C4-2B (cell line): Measurements from ENCODE around the gene DCST2.
"Not testable (repeated sequence)": the region's sequence is repeated elsewhere in the genome, so short reads cannot be mapped to it uniquely, and the experiment has no call there.

Experiments used
- H3K27ac ChIP-seq: fragments of 450-650 bp; 2 replicates; pipeline ENCODE4 v1.5.1; 2017
- ZFX ChIP-seq: fragments of 450-650 bp; IDR thresholded peaks from 2 replicates; pipeline ENCODE4 v1.6.1; 2017
- TF ChIP-seq, protein P1 (sequence below): fragments of 450-650 bp; conservative IDR thresholded peaks from 2 replicates; pipeline ENCODE4 v1.5.1; 2017; ENCODE audit warnings: mild to moderate bottlenecking

Gene DCST2

GRCh38 chr1:154982897-154983648 lies 50.5 kb downstream of the DCST2 start, which contains the start of gene FLAD1:
Gene FLAD1 (plus strand): TSS chr1:154983344. CDS start chr1:154983695, 351 bp downstream.
- no peak for TF ChIP-seq ZFX
- TF ChIP-seq, protein P1, sequence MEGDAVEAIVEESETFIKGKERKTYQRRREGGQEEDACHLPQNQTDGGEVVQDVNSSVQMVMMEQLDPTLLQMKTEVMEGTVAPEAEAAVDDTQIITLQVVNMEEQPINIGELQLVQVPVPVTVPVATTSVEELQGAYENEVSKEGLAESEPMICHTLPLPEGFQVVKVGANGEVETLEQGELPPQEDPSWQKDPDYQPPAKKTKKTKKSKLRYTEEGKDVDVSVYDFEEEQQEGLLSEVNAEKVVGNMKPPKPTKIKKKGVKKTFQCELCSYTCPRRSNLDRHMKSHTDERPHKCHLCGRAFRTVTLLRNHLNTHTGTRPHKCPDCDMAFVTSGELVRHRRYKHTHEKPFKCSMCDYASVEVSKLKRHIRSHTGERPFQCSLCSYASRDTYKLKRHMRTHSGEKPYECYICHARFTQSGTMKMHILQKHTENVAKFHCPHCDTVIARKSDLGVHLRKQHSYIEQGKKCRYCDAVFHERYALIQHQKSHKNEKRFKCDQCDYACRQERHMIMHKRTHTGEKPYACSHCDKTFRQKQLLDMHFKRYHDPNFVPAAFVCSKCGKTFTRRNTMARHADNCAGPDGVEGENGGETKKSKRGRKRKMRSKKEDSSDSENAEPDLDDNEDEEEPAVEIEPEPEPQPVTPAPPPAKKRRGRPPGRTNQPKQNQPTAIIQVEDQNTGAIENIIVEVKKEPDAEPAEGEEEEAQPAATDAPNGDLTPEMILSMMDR = no peak
- H3K27ac ChIP-seq = peak within 1 kb of the TSS; percentile 82

DNA sequence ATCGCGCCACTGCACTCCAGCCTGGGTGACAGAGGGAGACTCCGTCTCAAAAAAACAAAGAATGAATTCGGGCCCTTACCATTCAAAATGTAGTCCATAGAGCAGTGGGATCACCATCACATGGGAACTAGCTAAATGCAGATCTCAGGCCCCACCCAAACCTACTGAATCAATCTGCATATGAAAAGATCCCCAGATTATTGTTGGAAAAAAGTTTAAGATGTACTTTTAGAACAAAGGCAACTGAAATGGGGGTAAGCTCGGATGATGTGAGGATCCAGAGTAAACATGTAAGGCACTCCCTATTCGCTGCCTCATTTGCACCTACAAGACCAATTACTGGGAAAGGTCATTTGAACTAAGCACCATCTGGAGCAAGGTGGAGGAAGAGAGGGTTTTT lies 51.2 kb downstream of the DCST2 start:
- TF ChIP-seq ZFX = no peak
- TF ChIP-seq, protein P1 = no peak
- H3K27ac ChIP-seq = peak overlapping the region; percentile 82

GRCh38 chr1:154978360-154978759 lies 55.2 kb downstream of the DCST2 start:
- no peak for TF ChIP-seq ZFX
- TF ChIP-seq, protein P1 = no peak

GRCh38 chr1:154977762-154978161 lies 55.8 kb downstream of the DCST2 start:
- not testable (repeated sequence) for H3K27ac ChIP-seq

More at GRCh38 chr1:154978360-154978759, 55.2 kb downstream of the DCST2 start:
- no peak overlapping the region for H3K27ac ChIP-seq

- TF ChIP-seq, protein P1 = no peak
- TF ChIP-seq ZFX = no peak
- H3K27ac ChIP-seq = peak overlapping the region; percentile 84
Measured at GRCh38 chr1:154975409-154976059, 58.0 kb downstream of the DCST2 start.

GRCh38 chr1:154974808-154975408 lies 58.7 kb downstream of the DCST2 start:
- H3K27ac ChIP-seq = peak overlapping the region; percentile 84
- TF ChIP-seq, protein P1 = no peak

GRCh38 chr1:154974102-154974807 lies 59.3 kb downstream of the DCST2 start, which contains the start of gene CKS1B:
Gene CKS1B (plus strand): TSS chr1:154974681. CDS start chr1:154974746, 65 bp downstream.
- peak within 1 kb of the TSS; percentile 84 for H3K27ac ChIP-seq
- TF ChIP-seq, protein P1 = no peak
- no peak for TF ChIP-seq ZFX
